Neural cell (in vitro differentiated cells): ENCODE data around the gene HHIP. TPM values are rescaled to one million over a fixed set of nuclear protein-coding genes. Genes with fewer than 3 reads are reported as not detected.
A peak's percentile ranks its signal among the peaks of the same experiment; 100 is the strongest.

Experiments
- H2AFZ ChIP-seq: fragments of 200-600, 300-800 bp; sonication (generic), shearing (Covaris generic); 2 replicates; pipeline ENCODE4 v1.6.0; 2014; ENCODE audit warnings: low read depth, mild to moderate bottlenecking, antibody characterized with exemption, low read length, moderate library complexity
- H3F3A ChIP-seq: fragments of 200-600 bp; shearing (Covaris generic); 2 replicates; pipeline ENCODE4 v1.6.1; 2016; ENCODE audit warnings: mild to moderate bottlenecking, moderate library complexity, mixed read lengths, antibody characterized with exemption, low read length; ENCODE audit not compliant: insufficient read depth, poor library complexity, severe bottlenecking
- H3K27ac ChIP-seq: fragments of 200-600, 300-800 bp; sonication (generic), shearing (Covaris generic); 2 replicates; pipeline ENCODE4 v1.5.1; 2014; ENCODE audit warnings: mild to moderate bottlenecking, low read length, moderate library complexity
- H3K27me3 ChIP-seq: fragments of 300-800, 200-600 bp; sonication (generic), shearing (Covaris generic); 2 replicates; pipeline ENCODE4 v1.6.0; 2014; ENCODE audit warnings: mild to moderate bottlenecking, low read depth, low read length, moderate library complexity; ENCODE audit not compliant: insufficient read depth
- H3K36me3 ChIP-seq: fragments of 300-800, 200-600 bp; sonication (generic), shearing (Covaris generic); 2 replicates; pipeline ENCODE4 v1.5.1; 2014; ENCODE audit warnings: mild to moderate bottlenecking, antibody characterized with exemption, low read length, moderate library complexity; ENCODE audit not compliant: insufficient read depth
- H3K4me2 ChIP-seq: fragments of 300-800, 200-600 bp; sonication (generic), shearing (Covaris generic); 2 replicates; pipeline ENCODE4 v1.6.0; 2014; ENCODE audit warnings: mild to moderate bottlenecking, low read length
- H3K4me3 ChIP-seq: fragments of 300-800, 200-600 bp; sonication (generic), shearing (Covaris generic); 2 replicates; pipeline ENCODE4 v1.5.1; 2014; ENCODE audit warnings: mild to moderate bottlenecking, low read length, moderate library complexity
- H3K79me2 ChIP-seq: fragments of 200-600 bp; shearing (Covaris generic); replicated peaks from 2 replicates; pipeline ENCODE4 v1.6.0; 2014; ENCODE audit warnings: mild to moderate bottlenecking, low read length, moderate library complexity; ENCODE audit not compliant: insufficient read depth
- H3K9ac ChIP-seq: fragments of 300-800, 200-600 bp; sonication (generic), shearing (Covaris generic); 2 replicates; pipeline ENCODE4 v1.6.1; 2016; ENCODE audit warnings: mild to moderate bottlenecking, low read length, mixed read lengths
- H3K9me2 ChIP-seq: fragments of 200-600 bp; shearing (Covaris generic); 2 replicates; pipeline ENCODE4 v1.6.1; 2016; ENCODE audit warnings: mild to moderate bottlenecking, low read length, mixed read lengths; ENCODE audit not compliant: insufficient read depth
- H3K9me3 ChIP-seq: fragments of 200-600, 300-800 bp; sonication (generic), shearing (Covaris generic); 2 replicates; pipeline ENCODE4 v1.6.1; 2016; ENCODE audit warnings: mild to moderate bottlenecking, mixed run types, low read length, moderate library complexity, mixed read lengths
- H4K20me1 ChIP-seq: fragments of 200-600 bp; shearing (Covaris generic); 2 replicates; pipeline ENCODE4 v1.6.1; 2016; ENCODE audit warnings: mild to moderate bottlenecking, mixed run types; ENCODE audit not compliant: insufficient read depth
- CTCF ChIP-seq: fragments of 450-650 bp; IDR thresholded peaks from 2 replicates; pipeline ENCODE4 v1.5.1; 2014; ENCODE audit warnings: antibody characterized with exemption, mild to moderate bottlenecking, moderate library complexity; ENCODE audit not compliant: poor library complexity, severe bottlenecking
- EP300 ChIP-seq: fragments of 450-650 bp; conservative IDR thresholded peaks from 2 replicates; pipeline ENCODE4 v1.6.1; 2014; ENCODE audit warnings: antibody characterized with exemption, mild to moderate bottlenecking, moderate library complexity; ENCODE audit not compliant: poor library complexity, severe bottlenecking
- EZH2 ChIP-seq: fragments of 200-600, 300-800 bp; shearing (Covaris generic), sonication (generic); IDR thresholded peaks from 2 replicates; pipeline ENCODE4 v1.6.1; 2014; ENCODE audit warnings: antibody characterized with exemption, low read length, borderline replicate concordance, mild to moderate bottlenecking; ENCODE audit not compliant: insufficient read depth, poor library complexity, severe bottlenecking
- MXI1 ChIP-seq: fragments of 450-650 bp; conservative IDR thresholded peaks from 2 replicates; pipeline ENCODE4 v1.6.1; 2014; ENCODE audit warnings: antibody characterized with exemption, mild to moderate bottlenecking; ENCODE audit not compliant: poor library complexity, severe bottlenecking
- POLR2AphosphoS5 ChIP-seq: IDR thresholded peaks from 2 replicates; pipeline ENCODE4 v1.6.1; 2012
- REST ChIP-seq: IDR thresholded peaks from 2 replicates; pipeline ENCODE4 v1.6.1; 2012; ENCODE audit warnings: borderline replicate concordance
- SMC3 ChIP-seq: fragments of 450-650 bp; conservative IDR thresholded peaks from 2 replicates; pipeline ENCODE4 v1.6.1; 2014; ENCODE audit warnings: antibody characterized with exemption, mild to moderate bottlenecking, moderate library complexity; ENCODE audit not compliant: poor library complexity
- TAF1 ChIP-seq: IDR thresholded peaks from 2 replicates; pipeline ENCODE4 v1.6.1; 2012; ENCODE audit warnings: low read depth
- polyA minus RNA-seq: library from RNA; depleted of rRNA, polyadenylated mRNA; stranded (reverse); fragments of >200 nt; gene quantifications from 2 replicates; pipeline ENCODE4 v1.2.3, GENCODE V29; 2014
- polyA plus RNA-seq: library from polyadenylated mRNA; depleted of rRNA; stranded (reverse); fragments of >200 nt; gene quantifications from 2 replicates; pipeline ENCODE4 v1.2.3, GENCODE V29; 2014

The HHIP gene
- polyA plus RNA-seq (not detected in 2 replicates), polyA minus RNA-seq (0.24 TPM in 1 of 2 replicates, not detected in the other)

GRCh38 chr4:144645631-144646522, at the start of gene HHIP:
Gene HHIP (plus strand): TSS chr4:144646156. CDS start chr4:144646676, 520 bp downstream.
- H3K4me3 ChIP-seq, result peak within 1 kb of the TSS; percentile 73
- no peak within 1 kb of the TSS for H2AFZ ChIP-seq
- H3K27ac ChIP-seq, result no peak within 1 kb of the TSS
- no peaks in the 10 kb centered on the region for H3K79me2 ChIP-seq
- no peaks in the 10 kb centered on the region for H3K9me3 ChIP-seq
- H3K9ac ChIP-seq, result peak within 1 kb of the TSS; percentile 50
- TF ChIP-seq CTCF, result no peak
- no peak for TF ChIP-seq EZH2
- peak; percentile 23 for TF ChIP-seq MXI1
- TF ChIP-seq SMC3, result no peak
- no peaks in the 10 kb centered on the region for H4K20me1 ChIP-seq
- H3K4me2 ChIP-seq, result peak within 1 kb of the TSS; percentile 66
- no peaks in the 10 kb centered on the region for H3F3A ChIP-seq
- H3K27me3 ChIP-seq, result peaks cover 58% of the 10 kb centered on the region
- H3K9me2 ChIP-seq, result no peaks in the 10 kb centered on the region
- no peaks in the 10 kb centered on the region for H3K36me3 ChIP-seq

- no peaks in the 10 kb centered on the region for H3K9me2 ChIP-seq
- H3K9ac ChIP-seq, result no peak overlapping the region
- H3K4me2 ChIP-seq, result no peak overlapping the region
- H3K9me3 ChIP-seq, result no peaks in the 10 kb centered on the region
- H3K79me2 ChIP-seq, result no peaks in the 10 kb centered on the region
- H3K36me3 ChIP-seq, result no peaks in the 10 kb centered on the region
- no peak for TF ChIP-seq EP300
- no peak for TF ChIP-seq CTCF
- TF ChIP-seq EZH2, result no peak
- no peak for TF ChIP-seq TAF1
- no peak for TF ChIP-seq REST
- TF ChIP-seq SMC3, result no peak
- no peak for TF ChIP-seq POLR2AphosphoS5
- no peak for TF ChIP-seq MXI1
- no peak overlapping the region for H2AFZ ChIP-seq
- no peaks in the 10 kb centered on the region for H3F3A ChIP-seq
- no peak overlapping the region for H3K27ac ChIP-seq
- no peak overlapping the region for H3K4me3 ChIP-seq
- H3K27me3 ChIP-seq, result no peaks in the 10 kb centered on the region
- H4K20me1 ChIP-seq, result no peaks in the 10 kb centered on the region
These were observed 48.8 kb upstream of the HHIP start for GRCh38 chr4:144597171-144597570.
